Keratinocyte (primary cell): ENCODE data around the gene AMBP. TPM values are rescaled to one million over a fixed set of nuclear protein-coding genes. Genes with fewer than 3 reads are reported as not detected.
"Not testable (repeated sequence)": the region's sequence is repeated elsewhere in the genome, so short reads cannot be mapped to it uniquely, and the experiment has no call there.

ENCODE experiments used
- DNase-seq: peaks from one replicate; pipeline ENCODE4 v3.0.0-alpha.2; 2011; ENCODE audit warnings: low read depth, missing footprints, low spot score
- FAIRE-seq: peaks from 2 replicates; lab custom pipeline; 2011; peaks lifted over from hg19 to GRCh38; lab: Jason Lieb, UNC
- H2AFZ ChIP-seq: 2 replicates; pipeline ENCODE4 v1.6.0; 2012; ENCODE audit warnings: low read length, control low read depth, inconsistent platforms; ENCODE audit not compliant: control insufficient read depth
- H3K27ac ChIP-seq: 2 replicates; pipeline ENCODE4 v1.5.1; 2011; ENCODE audit warnings: low read length; ENCODE audit not compliant: control insufficient read depth, insufficient read depth
- H3K27me3 ChIP-seq: 3 replicates; pipeline ENCODE4 v1.6.0; 2011; ENCODE audit warnings: low read length; ENCODE audit not compliant: control insufficient read depth, insufficient read depth; ENCODE audit errors: extremely low read depth
- H3K36me3 ChIP-seq, 2 experiments: 2 replicates in 1 of 2; 3 replicates in 1 of 2; pipeline ENCODE4 v1.5.1; 2011; ENCODE audit warnings: low read length in 2 of 2, mild to moderate bottlenecking in 1 of 2; ENCODE audit not compliant: control insufficient read depth in 2 of 2, insufficient read depth in 2 of 2; ENCODE audit errors: extremely low read depth in 1 of 2
- H3K4me1 ChIP-seq: 3 replicates; pipeline ENCODE4 v1.5.1; 2011; ENCODE audit warnings: low read length; ENCODE audit not compliant: control insufficient read depth, insufficient read depth; ENCODE audit errors: extremely low read depth
- H3K4me2 ChIP-seq: 3 replicates; pipeline ENCODE4 v1.6.0; 2011; ENCODE audit warnings: low read depth, low read length; ENCODE audit not compliant: control insufficient read depth, insufficient read depth; ENCODE audit errors: extremely low read depth
- H3K4me3 ChIP-seq, 3 experiments: fragments of 200-600 bp in 1 of 3; sonication (generic) in 1 of 3; 2 replicates in 2 of 3; 3 replicates in 1 of 3; pipeline ENCODE4 v1.5.1; 2011 to 2016; ENCODE audit warnings: low read length in 3 of 3, mild to moderate bottlenecking in 3 of 3, control low read depth in 2 of 3, inconsistent platforms in 1 of 3, low read depth in 1 of 3, mixed read lengths in 1 of 3, mixed run types in 1 of 3, moderate library complexity in 1 of 3; ENCODE audit not compliant: control insufficient read depth in 2 of 3, insufficient read depth in 2 of 3; ENCODE audit errors: extremely low read depth in 1 of 3
- H3K79me2 ChIP-seq: 2 replicates; pipeline ENCODE4 v1.6.0; 2012; ENCODE audit warnings: low read length; ENCODE audit not compliant: control insufficient read depth, insufficient read depth
- H3K9ac ChIP-seq: 3 replicates; pipeline ENCODE4 v1.6.0; 2011; ENCODE audit warnings: low read length; ENCODE audit not compliant: control insufficient read depth, insufficient read depth; ENCODE audit errors: extremely low read depth
- H3K9me1 ChIP-seq: 3 replicates; pipeline ENCODE4 v1.6.0; 2011; ENCODE audit warnings: low read length; ENCODE audit not compliant: control insufficient read depth, insufficient read depth; ENCODE audit errors: extremely low read depth
- H3K9me3 ChIP-seq: 2 replicates; pipeline ENCODE4 v1.5.1; 2012; ENCODE audit warnings: low read depth, low read length; ENCODE audit not compliant: control insufficient read depth
- H4K20me1 ChIP-seq: 3 replicates; pipeline ENCODE4 v1.6.0; 2011; ENCODE audit warnings: low read length; ENCODE audit not compliant: control insufficient read depth, insufficient read depth; ENCODE audit errors: extremely low read depth
- CTCF ChIP-seq, 3 experiments: IDR thresholded peaks in 1 of 3; conservative IDR thresholded peaks in 1 of 3; optimal IDR thresholded peaks in 1 of 3; 2 replicates in 2 of 3; 3 replicates in 1 of 3; pipeline versions ENCODE3 to v1.5.1; 2011; ENCODE audit warnings: low read length in 3 of 3, mild to moderate bottlenecking in 3 of 3, moderate library complexity in 2 of 3, control low read depth in 1 of 3, inconsistent platforms in 1 of 3; ENCODE audit not compliant: insufficient read depth in 2 of 3; ENCODE audit errors: extremely low read depth in 1 of 3
- EZH2 ChIP-seq: IDR thresholded peaks from one replicate; pipeline ENCODE4 v1.6.1; 2012; ENCODE audit warnings: inconsistent platforms, mild to moderate bottlenecking, low read length, moderate library complexity
- dilution Hi-C: fragments of 300-500 bp; cut with MboI; formaldehyde crosslinking; loops from one replicate; pipeline ENCODE4 v1.7.0; 2020; ENCODE audit warnings: low sequenced_read_pairs; ENCODE audit not compliant: extremely low pct_ligation_motif_present
- polyA plus RNA-seq, 5 experiments: library from polyadenylated mRNA; depleted of rRNA in 3 of 5; stranded (reverse) in 3 of 5; stranded (forward) in 1 of 5; unstranded in 1 of 5; fragments of >200 nt; gene quantifications; 1 replicate in 1 of 5; 2 replicates in 3 of 5; 3 replicates in 1 of 5; pipeline versions ENCODE4 v1.2.1 to v1.2.3, GENCODE V29; 2011 to 2012; ENCODE audit warnings: missing spikeins in 2 of 5, low read depth in 1 of 5, low replicate concordance in 1 of 5

AMBP gene
- polyA plus RNA-seq, 1 donor (not counting 4 experiments of a cell fraction or from before 2014, with no cell fraction given): not detected

DNA sequence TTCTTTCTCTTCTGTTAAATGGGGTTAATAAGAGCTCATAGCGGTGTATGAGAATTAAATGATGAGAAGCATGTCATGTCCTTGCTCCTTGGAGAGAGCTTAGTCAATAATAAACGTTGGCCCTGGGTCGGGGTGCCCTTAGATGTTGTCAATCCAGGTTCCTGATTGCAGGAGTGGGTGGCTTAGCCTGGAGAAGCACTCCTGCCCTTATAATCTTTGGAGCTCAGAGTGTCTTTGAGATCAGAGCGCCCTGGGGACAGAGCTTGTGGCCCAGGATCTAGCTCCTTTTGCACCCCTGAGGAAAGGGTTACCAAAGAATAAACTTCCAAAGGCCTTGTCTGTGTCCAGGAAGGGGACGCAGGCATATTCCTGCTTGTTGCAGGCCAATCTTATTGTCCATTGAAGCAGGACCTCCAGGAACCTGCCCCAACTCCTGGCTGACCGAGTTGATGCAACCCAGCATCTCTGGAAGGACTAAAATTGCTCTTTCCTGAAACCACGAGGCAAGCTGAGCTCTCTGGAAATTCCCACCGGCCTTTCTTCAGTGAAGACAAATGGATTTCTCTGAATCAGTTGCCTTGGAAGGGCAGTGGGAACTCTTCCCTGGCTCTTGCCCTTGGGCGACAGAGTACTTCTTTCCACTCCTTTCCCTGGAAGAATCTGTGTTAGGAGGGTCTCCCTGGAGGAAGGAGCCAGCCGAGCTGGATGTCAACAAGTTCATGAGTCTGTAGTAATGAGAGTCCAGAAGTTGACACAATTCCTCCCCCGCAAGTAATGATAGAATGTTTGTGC is 6.4 kb upstream of the AMBP start:
- H3K27me3 ChIP-seq: peaks cover under 1% of the 10 kb centered on the region
- no peaks in the 10 kb centered on the region for H3K9me3 ChIP-seq
- no peaks in the 10 kb centered on the region for H3K36me3 ChIP-seq
- no peaks in the 10 kb centered on the region for H4K20me1 ChIP-seq
- TF ChIP-seq CTCF (optimal IDR thresholded peaks at IDR 0.05 in 1 of 3, IDR thresholded peaks at IDR 0.05 in 1 of 3, conservative IDR thresholded peaks at IDR 0.05 in 1 of 3; ENCODE audit: extremely low read depth in 1 of 3, insufficient read depth in 2 of 3, low read length in 3 of 3) (no peak), EZH2 (no peak)
- no peak overlapping the region for H2AFZ ChIP-seq
- no peaks in the 10 kb centered on the region for H3K79me2 ChIP-seq
- H3K27ac ChIP-seq: no peak overlapping the region
- H3K4me1 ChIP-seq: peaks cover 4% of the 10 kb centered on the region
- no peak overlapping the region for H3K4me2 ChIP-seq
- dilution Hi-C loops: no loop called here
- no peak for DNase-seq
- no peaks in the 10 kb centered on the region for H3K9me1 ChIP-seq
- no peak overlapping the region for H3K9ac ChIP-seq
- FAIRE-seq: no peak
- H3K4me3 ChIP-seq: no peak overlapping the region

- dilution Hi-C loops: no loop called here
- Histone ChIP-seq H3K27ac (no peak overlapping the region), H3K36me3 (no peaks in the 10 kb centered on the region)
These were observed 5.6 kb upstream of the AMBP start for GRCh38 chr9:114083666-114084065.

DNA sequence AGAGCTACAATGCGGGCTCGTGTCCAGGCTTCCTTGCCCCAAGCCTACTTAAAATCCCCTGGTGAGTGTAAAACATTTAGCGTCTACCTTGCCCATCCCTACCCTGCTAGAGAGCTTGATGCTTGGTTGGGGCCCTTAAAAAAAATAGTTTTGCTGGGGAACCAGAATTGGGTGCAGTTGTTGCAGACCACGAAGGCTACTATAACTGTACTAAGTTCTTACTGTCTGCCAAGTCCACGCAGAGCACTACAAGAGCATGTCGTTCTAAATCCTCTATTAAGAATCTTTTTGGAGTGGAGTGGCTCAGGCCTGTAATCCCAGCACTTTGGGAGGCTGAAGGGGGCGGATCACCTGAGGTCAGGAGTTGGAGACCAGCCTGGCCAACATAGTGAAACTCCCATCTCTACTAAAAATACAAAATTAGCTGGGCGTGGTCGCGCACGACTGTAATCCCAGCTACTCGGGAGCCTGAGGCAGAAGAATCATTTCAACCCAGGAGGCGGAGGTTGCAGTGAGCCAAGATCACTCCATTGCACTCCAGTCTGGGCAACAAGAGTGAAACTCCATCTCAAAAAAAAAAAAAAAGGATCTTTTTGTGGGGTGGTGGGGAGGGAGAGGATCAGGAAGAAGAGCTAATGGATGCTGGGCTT is 4.8 kb upstream of the AMBP start:
- H3K9me3 ChIP-seq, H3K79me2 ChIP-seq, H3K36me3 ChIP-seq, H3K4me1 ChIP-seq, DNase-seq, H3K4me3 ChIP-seq, H2AFZ ChIP-seq, FAIRE-seq, H3K9ac ChIP-seq, H4K20me1 ChIP-seq, H3K9me1 ChIP-seq, H3K27ac ChIP-seq, H3K4me2 ChIP-seq, dilution Hi-C loops: not testable (repeated sequence)
- H3K27me3 ChIP-seq: peaks cover 13% of the 10 kb centered on the region

More at GRCh38 chr9:114083666-114084065, 5.6 kb upstream of the AMBP start:
- no peaks in the 10 kb centered on the region for H3K9me1 ChIP-seq
- H3K4me1 ChIP-seq: peaks cover 4% of the 10 kb centered on the region
- H4K20me1 ChIP-seq: no peaks in the 10 kb centered on the region
- H3K4me2 ChIP-seq: no peak overlapping the region
- H3K9ac ChIP-seq: no peak overlapping the region
- H2AFZ ChIP-seq: no peak overlapping the region
- H3K27me3 ChIP-seq: peaks cover 6% of the 10 kb centered on the region
- FAIRE-seq (no peak), DNase-seq (no peak)
- H3K4me3 ChIP-seq: no peak overlapping the region
- H3K9me3 ChIP-seq: no peaks in the 10 kb centered on the region
- H3K79me2 ChIP-seq: no peaks in the 10 kb centered on the region
- TF ChIP-seq CTCF (optimal IDR thresholded peaks at IDR 0.05 in 1 of 3, IDR thresholded peaks at IDR 0.05 in 1 of 3, conservative IDR thresholded peaks at IDR 0.05 in 1 of 3; ENCODE audit: extremely low read depth in 1 of 3, insufficient read depth in 2 of 3, low read length in 3 of 3) (no peak), EZH2 (no peak)
